ENCODE data around the gene MVP. TPM values are rescaled to one million over a fixed set of nuclear protein-coding genes. Genes with fewer than 3 reads are reported as not detected.
A peak's percentile ranks its signal among the peaks of the same experiment; 100 is the strongest.
"Not testable (repeated sequence)": the region's sequence is repeated elsewhere in the genome, so short reads cannot be mapped to it uniquely, and the experiment has no call there.

MVP gene
- total RNA-seq, 4 donors from 2014 or later = 40.3 to 77.5 (median 47.6) TPM

DNA sequence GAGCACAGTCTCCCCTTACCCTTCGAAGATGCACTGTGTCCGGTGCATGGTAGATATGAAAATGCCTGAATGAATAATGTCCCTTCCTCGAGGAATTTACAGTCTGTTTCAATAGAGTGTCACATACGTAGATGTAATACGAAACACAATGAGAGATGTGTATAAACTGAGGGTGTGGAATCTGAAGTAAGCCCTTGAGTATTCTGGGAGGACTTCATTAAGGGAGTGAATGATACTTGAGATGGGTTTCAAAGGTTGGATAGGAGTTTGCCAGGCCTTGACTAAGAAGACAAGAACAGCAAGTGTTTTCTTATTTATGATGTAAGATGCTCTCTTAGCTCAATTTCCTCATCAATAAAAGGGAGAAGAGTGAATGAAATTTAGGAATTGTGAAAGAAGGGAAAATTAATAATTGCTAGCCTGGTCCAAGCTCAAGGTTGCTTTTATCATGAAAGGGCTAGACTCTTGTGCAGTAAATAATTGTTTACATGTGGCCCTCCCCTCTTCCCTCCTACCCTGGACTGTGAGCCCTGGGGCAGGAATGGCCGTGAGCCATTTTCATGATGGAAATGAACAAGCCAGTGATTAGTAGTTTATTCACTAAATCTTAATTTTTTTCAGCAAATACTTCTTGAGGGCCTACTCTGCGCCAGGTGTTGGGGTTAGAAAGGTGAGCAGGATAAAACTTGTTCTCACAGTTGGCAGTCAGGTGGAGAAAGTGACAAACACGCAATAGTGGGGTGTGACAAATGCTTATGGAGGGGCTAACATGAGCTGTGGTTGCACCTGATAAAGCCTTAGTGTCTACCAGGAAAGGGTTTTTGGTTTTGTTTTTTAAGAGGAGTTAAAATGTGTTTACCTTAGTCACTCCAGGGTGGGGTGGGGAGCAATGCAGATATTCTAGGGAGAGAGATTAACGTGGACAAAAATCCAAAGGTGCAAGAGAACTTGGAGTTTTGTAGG is 28.1 kb upstream of the MVP start:
- H3K4me3 ChIP-seq = peak overlapping the region in 1 of 4 donors; percentile 93
- ATAC-seq (no peak), DNase-seq (no peak)
- H3K9me3 ChIP-seq = no peaks in the 10 kb centered on the region
- in situ Hi-C loops (cut with MboI; ENCODE audit: low sequenced_read_pairs in 4 of 4) = no loop called here
- intact Hi-C loops (cut with DNase I; ENCODE audit: low total_unique reads) = loop anchor here (2.0 to 10.0 kb wide), 3 partner anchors 71 to 1923 kb away; partner anchors contain the start of genes CDIPT and KCTD13
- TF ChIP-seq POLR2A (IDR thresholded peaks at IDR 0.05) = no peak
- TF ChIP-seq, protein P1, sequence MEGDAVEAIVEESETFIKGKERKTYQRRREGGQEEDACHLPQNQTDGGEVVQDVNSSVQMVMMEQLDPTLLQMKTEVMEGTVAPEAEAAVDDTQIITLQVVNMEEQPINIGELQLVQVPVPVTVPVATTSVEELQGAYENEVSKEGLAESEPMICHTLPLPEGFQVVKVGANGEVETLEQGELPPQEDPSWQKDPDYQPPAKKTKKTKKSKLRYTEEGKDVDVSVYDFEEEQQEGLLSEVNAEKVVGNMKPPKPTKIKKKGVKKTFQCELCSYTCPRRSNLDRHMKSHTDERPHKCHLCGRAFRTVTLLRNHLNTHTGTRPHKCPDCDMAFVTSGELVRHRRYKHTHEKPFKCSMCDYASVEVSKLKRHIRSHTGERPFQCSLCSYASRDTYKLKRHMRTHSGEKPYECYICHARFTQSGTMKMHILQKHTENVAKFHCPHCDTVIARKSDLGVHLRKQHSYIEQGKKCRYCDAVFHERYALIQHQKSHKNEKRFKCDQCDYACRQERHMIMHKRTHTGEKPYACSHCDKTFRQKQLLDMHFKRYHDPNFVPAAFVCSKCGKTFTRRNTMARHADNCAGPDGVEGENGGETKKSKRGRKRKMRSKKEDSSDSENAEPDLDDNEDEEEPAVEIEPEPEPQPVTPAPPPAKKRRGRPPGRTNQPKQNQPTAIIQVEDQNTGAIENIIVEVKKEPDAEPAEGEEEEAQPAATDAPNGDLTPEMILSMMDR (IDR thresholded peaks at IDR 0.05 in 4 of 5, conservative IDR thresholded peaks at IDR 0.05 in 1 of 5) = no peak
- no peaks in the 10 kb centered on the region for H3K27me3 ChIP-seq
- peaks cover 18 to 23% of the 10 kb centered on the region in 2 donors for H3K4me1 ChIP-seq
- no peak overlapping the region for H3K27ac ChIP-seq
- H3K36me3 ChIP-seq = peaks cover 0 to 4% of the 10 kb centered on the region in 2 donors

DNA sequence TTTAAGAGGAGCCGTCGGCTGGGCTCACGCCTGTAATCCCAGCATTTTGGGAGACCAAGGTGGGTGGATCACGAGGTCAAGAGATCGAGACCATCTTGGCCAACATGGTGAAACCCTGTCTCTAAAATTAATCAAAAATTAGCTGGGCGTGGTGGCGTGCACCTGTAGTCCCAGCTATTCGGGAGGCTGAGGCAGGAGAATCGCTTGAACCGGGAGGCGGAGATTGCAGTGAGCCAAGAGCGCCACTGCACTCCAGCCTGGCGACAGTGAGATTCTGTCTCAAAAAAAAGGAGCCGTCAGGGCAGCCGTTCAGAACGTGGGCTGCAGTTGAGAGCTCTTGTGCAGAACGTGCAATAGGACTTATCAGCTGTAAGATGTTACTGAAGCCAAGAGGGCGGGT is 27.1 kb upstream of the MVP start:
- H3K27ac ChIP-seq; H3K4me3 ChIP-seq; in situ Hi-C loops (cut with MboI; ENCODE audit: low sequenced_read_pairs in 4 of 4); H3K27me3 ChIP-seq; DNase-seq; ATAC-seq; H3K9me3 ChIP-seq: not testable (repeated sequence)
- intact Hi-C loops (cut with DNase I; ENCODE audit: low total_unique reads) = loop anchor here (5.0 to 10.0 kb wide), 2 partner anchors 134 to 1922 kb away; partner anchors contain the start of gene KCTD13
- H3K4me1 ChIP-seq = peaks cover 18 to 23% of the 10 kb centered on the region in 2 donors
- H3K36me3 ChIP-seq = peaks cover 0 to 11% of the 10 kb centered on the region in 2 donors

DNA sequence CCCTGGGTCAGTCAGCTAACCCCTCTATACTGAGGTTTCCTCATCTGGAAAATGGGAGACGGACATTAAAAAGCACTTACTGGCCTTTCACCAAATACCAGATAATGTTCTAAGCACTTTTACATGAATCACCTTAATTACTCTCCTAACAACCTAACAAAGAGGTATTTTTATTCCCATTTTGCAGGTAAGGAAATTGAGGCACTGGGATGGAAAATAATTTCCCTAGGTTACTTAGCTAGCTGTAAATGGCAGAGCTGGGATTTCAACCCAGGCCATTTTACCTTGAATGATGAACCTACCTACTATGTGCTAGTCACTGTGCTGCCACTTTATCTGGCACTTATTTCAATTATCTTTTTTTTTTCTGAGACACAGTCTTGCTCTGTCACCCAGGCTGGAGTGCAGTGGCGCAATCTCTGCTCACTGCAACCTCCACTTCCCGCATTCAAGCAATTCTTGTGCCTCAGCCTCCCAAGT is 26.0 kb upstream of the MVP start:
- Histone ChIP-seq H3K27ac (no peak overlapping the region), H3K27me3 (no peaks in the 10 kb centered on the region), H3K9me3 (no peaks in the 10 kb centered on the region), H3K4me1 (peaks cover 18 to 23% of the 10 kb centered on the region in 2 donors), H3K36me3 (peaks cover 0 to 22% of the 10 kb centered on the region in 2 donors), H3K4me3 (no peak overlapping the region)
- no peak for TF ChIP-seq POLR2A (IDR thresholded peaks at IDR 0.05)
- TF ChIP-seq, protein P1 (IDR thresholded peaks at IDR 0.05 in 4 of 5, conservative IDR thresholded peaks at IDR 0.05 in 1 of 5) = no peak
- in situ Hi-C loops (cut with MboI; ENCODE audit: low sequenced_read_pairs in 4 of 4) (no loop called here), intact Hi-C loops (cut with DNase I; ENCODE audit: low total_unique reads) (loop anchor here (5.0 to 10.0 kb wide), 2 partner anchors 133 to 1921 kb away; partner anchors contain the start of gene KCTD13)
- no peak for DNase-seq
- ATAC-seq = no peak

DNA sequence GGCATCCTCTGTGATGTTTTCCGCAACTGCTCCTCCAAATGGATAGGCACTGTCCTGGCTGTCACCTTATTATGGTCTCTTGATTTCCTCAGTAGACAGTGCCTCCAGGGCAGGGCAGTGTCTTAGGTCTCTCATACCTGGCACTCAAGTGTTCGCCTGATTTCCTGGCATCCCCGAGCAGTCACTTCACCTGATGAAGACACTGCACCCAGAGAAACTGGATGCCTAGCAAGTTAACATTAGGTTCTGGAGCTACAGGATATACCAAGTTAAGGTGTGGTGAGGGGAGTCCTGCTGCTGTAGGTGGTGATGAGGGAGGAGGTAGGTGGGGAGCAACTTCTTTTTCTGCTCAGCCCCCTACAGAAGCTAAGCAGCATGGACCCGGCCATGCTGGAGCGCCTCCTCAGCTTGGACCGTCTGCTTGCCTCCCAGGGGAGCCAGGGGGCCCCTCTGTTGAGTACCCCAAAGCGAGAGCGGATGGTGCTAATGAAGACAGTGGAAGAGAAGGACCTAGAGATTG is 17.8 kb upstream of the MVP start:
- intact Hi-C loops (cut with DNase I; ENCODE audit: low total_unique reads) (loop anchor here (10.0 kb wide), 1 partner anchor 828 kb away; the partner anchor contains the start of gene SPNS1), in situ Hi-C loops (cut with MboI; ENCODE audit: low sequenced_read_pairs in 4 of 4) (no loop called here)
- TF ChIP-seq, protein P1 (IDR thresholded peaks at IDR 0.05 in 4 of 5, conservative IDR thresholded peaks at IDR 0.05 in 1 of 5) = no peak
- TF ChIP-seq POLR2A (IDR thresholded peaks at IDR 0.05) = no peak
- no peaks in the 10 kb centered on the region for H3K27me3 ChIP-seq
- H3K9me3 ChIP-seq = no peaks in the 10 kb centered on the region
- no peak overlapping the region for H3K4me3 ChIP-seq
- H3K4me1 ChIP-seq = peaks cover 10 to 14% of the 10 kb centered on the region in 2 donors
- no peak overlapping the region for H3K27ac ChIP-seq
- H3K36me3 ChIP-seq = peaks cover 0 to 19% of the 10 kb centered on the region in 2 donors
- no peak for ATAC-seq
- DNase-seq = no peak

DNA sequence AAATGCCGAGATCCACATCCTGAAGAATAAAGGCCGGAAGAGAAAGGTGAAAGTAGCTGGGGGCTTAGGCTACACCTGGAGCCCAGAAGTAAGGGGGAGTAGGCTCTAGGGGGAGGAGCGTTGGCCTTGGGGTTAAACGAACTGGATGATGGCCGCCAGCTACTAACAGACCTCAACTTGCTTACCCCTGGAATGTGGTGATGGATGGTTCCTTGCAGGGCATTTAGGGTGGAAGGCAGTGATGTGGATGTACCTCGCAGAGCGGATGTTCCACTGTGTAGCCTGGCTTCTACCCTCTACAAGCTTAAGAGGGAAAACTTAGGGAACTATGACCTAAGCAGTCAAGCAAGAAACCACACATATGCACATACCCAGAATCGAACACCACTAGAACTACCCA is 16.2 kb upstream of the MVP start:
- no peak for ATAC-seq
- DNase-seq = no peak
- intact Hi-C loops (cut with DNase I; ENCODE audit: low total_unique reads) = loop anchor here (2.0 to 10.0 kb wide), 2 partner anchors 17 to 829 kb away; partner anchors contain the start of genes MVP and SPNS1

More for the DNA sequence above, 16.2 kb upstream of the MVP start:
- H3K9me3 ChIP-seq = no peaks in the 10 kb centered on the region
- H3K27ac ChIP-seq = peak overlapping the region; percentile 87 to 99 (median 96)
- no peak for TF ChIP-seq POLR2A (IDR thresholded peaks at IDR 0.05)
- peaks cover 0 to 11% of the 10 kb centered on the region in 2 donors for H3K36me3 ChIP-seq
- no peaks in the 10 kb centered on the region for H3K27me3 ChIP-seq
- in situ Hi-C loops (cut with MboI; ENCODE audit: low sequenced_read_pairs in 4 of 4) = no loop called here
- H3K4me1 ChIP-seq = peaks cover 25 to 28% of the 10 kb centered on the region in 2 donors
- H3K4me3 ChIP-seq = peak overlapping the region in 1 of 4 donors; percentile 91
